Calu3 (cell line): ENCODE results near the gene RPS15. TPM values are rescaled to one million over a fixed set of nuclear protein-coding genes. Genes with fewer than 3 reads are reported as not detected.

Experiments
- BruUV-seq: library from RNA; stranded (reverse); fragments of 400-500 nt; replicated peaks from 2 replicates; lab custom pipeline; 2021; lab: Mats Ljungman, UMichigan
- CTCF ChIA-PET: fragments of 300-600 bp; sonication (Branson Sonifier 250); formaldehyde crosslinking; loops from one replicate; lab custom pipeline; 2022; ENCODE audit warnings: antibody characterized with exemption; lab: Charles Lee
- DNase-seq: peaks from one replicate; pipeline ENCODE4 v3.0.0; 2022
- H3K27ac Mint-ChIP-seq: one replicate; pipeline ENCODE4 v1.8.0; 2022; ENCODE audit warnings: mixed read lengths; ENCODE audit not compliant: unreplicated experiment
- H3K27me3 Mint-ChIP-seq: one replicate; pipeline ENCODE4 v1.8.0; 2022; ENCODE audit warnings: mixed read lengths; ENCODE audit not compliant: unreplicated experiment
- H3K36me3 Mint-ChIP-seq: one replicate; pipeline ENCODE4 v1.8.0; 2022; ENCODE audit warnings: mild to moderate bottlenecking, moderate library complexity, mixed read lengths; ENCODE audit not compliant: insufficient read depth, unreplicated experiment
- H3K4me1 Mint-ChIP-seq: one replicate; pipeline ENCODE4 v1.8.0; 2022; ENCODE audit warnings: mild to moderate bottlenecking, low read depth, mixed read lengths; ENCODE audit not compliant: unreplicated experiment
- H3K4me3 Mint-ChIP-seq: one replicate; pipeline ENCODE4 v1.8.0; 2022; ENCODE audit warnings: mild to moderate bottlenecking, low read depth, moderate library complexity, mixed read lengths; ENCODE audit not compliant: unreplicated experiment
- H3K9me3 Mint-ChIP-seq: one replicate; pipeline ENCODE4 v1.8.0; 2022; ENCODE audit warnings: low read depth, mixed read lengths; ENCODE audit not compliant: unreplicated experiment
- CTCF ChIP-seq: fragments of 200-600 bp; IDR thresholded peaks from one replicate; pipeline ENCODE4 v1.8.0; 2022; ENCODE audit warnings: antibody characterized with exemption; ENCODE audit not compliant: unreplicated experiment
- intact Hi-C: fragments of 100-400 bp; cut with micrococcal nuclease; formaldehyde crosslinking; loops from one replicate; pipeline ENCODE4 v1.10.0; 2022; ENCODE audit not compliant: unreplicated experiment
- total RNA-seq: library from RNA; stranded (reverse); gene quantifications from 2 replicates; pipeline ENCODE4 v1.2.3, GENCODE V29; 2022

Gene RPS15
- total RNA-seq, 1 experiment from 2014 or later: 628 TPM

- CTCF ChIA-PET: no interaction called here
- H3K4me1 Mint-ChIP-seq: no peaks in the 10 kb centered on the region
- H3K27me3 Mint-ChIP-seq: peaks cover 15% of the 10 kb centered on the region
- no TSS peak for BruUV-seq
- no peak for TF ChIP-seq CTCF
- H3K4me3 Mint-ChIP-seq: peak within 1 kb of the TSS; percentile 91
- peak; percentile 89 for DNase-seq
- peaks cover 27% of the 10 kb centered on the region for H3K36me3 Mint-ChIP-seq
- H3K9me3 Mint-ChIP-seq: no peaks in the 10 kb centered on the region
- intact Hi-C loops: no loop called here
- H3K27ac Mint-ChIP-seq: peak within 1 kb of the TSS; percentile 74
Observed at GRCh38 chr19:1478934-1479707, 40.9 kb downstream of the RPS15 start, which contains the start of gene C19orf25. C19orf25 (minus strand) TSS chr19:1479215; CDS start chr19:1478903, 312 bp downstream.

GRCh38 chr19:1481224-1481892 lies 43.2 kb downstream of the RPS15 start:
- no peak for TF ChIP-seq CTCF
- H3K9me3 Mint-ChIP-seq: no peaks in the 10 kb centered on the region
- BruUV-seq: no TSS peak
- CTCF ChIA-PET: no interaction called here
- H3K27ac Mint-ChIP-seq: no peak overlapping the region
- peaks cover 15% of the 10 kb centered on the region for H3K27me3 Mint-ChIP-seq
- no peak overlapping the region for H3K4me3 Mint-ChIP-seq
- H3K4me1 Mint-ChIP-seq: no peaks in the 10 kb centered on the region
- DNase-seq: no peak
- intact Hi-C loops: no loop called here
- H3K36me3 Mint-ChIP-seq: peaks cover 27% of the 10 kb centered on the region

- peaks cover 26% of the 10 kb centered on the region for H3K36me3 Mint-ChIP-seq
- H3K4me3 Mint-ChIP-seq: no peak overlapping the region
Observed at GRCh38 chr19:1481893-1482360, 43.7 kb downstream of the RPS15 start.

More at GRCh38 chr19:1481893-1482360, 43.7 kb downstream of the RPS15 start:
- CTCF ChIA-PET: no interaction called here
- H3K27ac Mint-ChIP-seq: no peak overlapping the region
- no peaks in the 10 kb centered on the region for H3K4me1 Mint-ChIP-seq
- TF ChIP-seq CTCF: no peak
- intact Hi-C loops: no loop called here
- H3K27me3 Mint-ChIP-seq: peaks cover 15% of the 10 kb centered on the region
- no TSS peak for BruUV-seq
- DNase-seq: no peak
- no peaks in the 10 kb centered on the region for H3K9me3 Mint-ChIP-seq
